NB4 (cell line): ENCODE measurements around the gene GJD3.

Source experiments
- CTCF ChIP-seq: IDR thresholded peaks from one replicate; pipeline ENCODE4 v1.5.1; 2012; ENCODE audit warnings: low read depth, low read length
- MAX ChIP-seq: IDR thresholded peaks from 2 replicates; pipeline ENCODE4 v1.6.1; 2011; ENCODE audit warnings: low read depth, low read length
- MYC ChIP-seq: IDR thresholded peaks from 2 replicates; pipeline ENCODE4 v1.6.1; 2011; ENCODE audit warnings: low read depth, low read length
- POLR2A ChIP-seq: IDR thresholded peaks from 2 replicates; pipeline ENCODE4 v1.6.1; 2011; ENCODE audit warnings: mild to moderate bottlenecking; ENCODE audit not compliant: insufficient read length; ENCODE audit errors: extremely low read depth

DNA sequence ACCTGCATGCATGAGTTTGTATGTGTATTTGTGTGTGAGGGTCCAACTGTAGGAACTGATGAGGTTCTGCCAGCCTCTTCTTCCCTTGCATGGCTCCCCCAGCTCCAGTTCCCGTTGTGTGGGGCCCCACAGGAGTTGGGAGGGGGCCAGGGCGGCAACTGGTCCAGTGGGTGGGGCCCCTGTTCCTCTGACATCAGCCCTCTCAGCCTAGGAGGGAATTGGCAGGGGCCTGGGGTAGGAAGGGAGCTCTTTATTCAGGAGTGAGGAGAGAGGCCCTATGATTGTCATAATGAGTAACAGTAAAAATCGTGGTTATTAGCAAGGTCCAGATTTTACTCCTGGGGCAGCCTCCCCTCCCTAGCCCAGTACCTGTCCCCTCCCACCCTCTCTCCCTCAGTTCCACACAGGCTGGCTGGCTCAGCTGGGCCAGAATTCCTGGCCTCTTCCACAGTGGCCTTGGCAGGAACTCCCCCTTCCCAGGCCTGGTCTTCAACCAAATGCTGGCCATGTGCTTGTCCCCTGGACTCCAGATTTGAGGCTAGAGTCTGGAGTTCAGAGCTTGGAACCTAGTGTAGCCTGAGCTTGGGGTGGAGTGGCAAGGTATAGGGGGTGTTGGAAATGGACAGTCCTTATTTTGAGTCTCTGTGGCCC lies 36.7 kb downstream of the GJD3 start:
- TF ChIP-seq CTCF (no peak), POLR2A (no peak), MYC (no peak), MAX (no peak)
